Measurements from ENCODE around the gene GABRG3.
"Not testable (repeated sequence)": the region's sequence is repeated elsewhere in the genome, so short reads cannot be mapped to it uniquely, and the experiment has no call there.

Gene GABRG3

DNA sequence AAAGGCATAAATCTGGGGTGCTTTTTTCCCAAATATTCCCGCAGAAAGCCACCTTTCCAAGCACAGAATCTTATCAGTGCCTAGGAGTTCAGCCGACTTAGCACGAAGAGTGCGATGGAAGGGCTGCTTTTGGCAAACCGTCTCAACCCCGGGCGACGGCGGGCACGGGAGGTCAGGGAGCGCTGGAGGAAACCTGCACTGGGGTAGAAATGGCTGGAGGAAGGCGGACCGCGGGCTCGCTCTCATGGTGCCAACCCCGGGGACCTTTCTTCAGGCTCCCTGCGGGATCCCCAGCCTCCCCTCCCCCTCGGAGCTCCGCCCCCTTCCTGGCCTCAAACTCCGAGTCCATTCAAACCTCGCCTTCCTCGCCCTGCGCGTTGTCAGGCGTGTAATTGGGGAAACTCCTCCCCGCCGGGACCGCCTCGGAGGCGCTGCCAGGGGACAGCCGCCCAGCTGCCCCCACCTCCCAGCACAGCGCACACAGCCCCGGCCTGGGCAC lies at the start of gene GABRG3:
GABRG3 (plus strand) TSS at position 470 of the 499 bp plus-strand sequence.
- DNase-seq, result no peak

DNA sequence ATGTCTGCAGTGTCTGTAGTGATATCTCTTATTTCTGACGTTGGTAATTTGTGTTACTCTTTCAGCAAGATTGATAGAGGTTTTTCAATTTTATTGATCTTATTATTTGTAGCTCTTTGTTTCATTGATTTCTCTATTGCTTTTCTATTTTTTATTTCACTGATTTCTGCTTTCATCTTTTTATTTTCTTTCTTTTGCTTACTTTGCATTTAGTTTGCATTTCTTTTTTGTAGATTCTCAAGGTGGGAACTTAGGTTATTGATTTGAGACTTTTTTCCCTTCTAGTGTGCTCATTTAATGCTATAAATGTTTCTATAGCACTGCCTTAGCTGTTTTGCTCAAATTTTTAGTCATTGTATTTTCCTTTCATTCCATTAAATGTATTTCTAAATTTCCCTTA lies 49.5 kb upstream of the GABRG3 start:
- no peak for DNase-seq

DNA sequence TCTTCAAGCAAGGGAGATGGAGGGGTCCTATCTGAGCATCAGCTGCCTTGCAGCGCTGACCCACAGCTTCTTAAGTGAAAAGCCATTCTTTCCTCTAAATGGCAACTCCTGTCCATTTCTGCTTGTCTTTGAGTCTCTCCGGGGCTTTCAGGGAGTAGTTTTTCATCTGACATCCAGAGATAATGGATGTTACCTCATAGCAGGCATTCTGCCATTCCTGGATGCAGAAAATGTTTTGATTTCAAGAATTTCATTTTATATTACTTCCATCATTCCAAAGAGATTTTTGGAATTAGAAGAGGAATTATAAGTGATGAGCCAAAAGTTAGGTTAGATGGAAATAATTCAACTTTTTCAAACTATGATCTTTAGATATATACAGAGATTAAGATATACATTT lies 44.9 kb upstream of the GABRG3 start:
- no peak for DNase-seq

DNA sequence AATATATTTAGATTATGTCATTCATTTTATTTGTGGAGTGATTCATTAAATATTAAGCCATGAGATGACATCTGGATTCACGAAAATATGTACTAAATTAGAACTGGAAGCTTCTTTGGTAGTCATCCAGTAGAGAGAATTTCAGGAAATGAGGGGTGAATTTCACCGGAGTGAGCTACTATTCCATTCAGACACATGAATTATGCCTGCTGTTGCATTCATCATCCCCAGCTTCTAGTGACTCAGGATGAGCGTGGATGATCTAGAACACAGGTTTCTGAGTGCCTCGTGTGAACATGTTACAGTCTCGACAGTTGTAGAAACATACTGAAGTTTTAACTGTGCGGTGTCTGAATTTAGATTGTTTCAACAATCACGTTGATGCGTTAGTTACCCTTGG lies 42.9 kb upstream of the GABRG3 start:
- DNase-seq, result no peak

DNA sequence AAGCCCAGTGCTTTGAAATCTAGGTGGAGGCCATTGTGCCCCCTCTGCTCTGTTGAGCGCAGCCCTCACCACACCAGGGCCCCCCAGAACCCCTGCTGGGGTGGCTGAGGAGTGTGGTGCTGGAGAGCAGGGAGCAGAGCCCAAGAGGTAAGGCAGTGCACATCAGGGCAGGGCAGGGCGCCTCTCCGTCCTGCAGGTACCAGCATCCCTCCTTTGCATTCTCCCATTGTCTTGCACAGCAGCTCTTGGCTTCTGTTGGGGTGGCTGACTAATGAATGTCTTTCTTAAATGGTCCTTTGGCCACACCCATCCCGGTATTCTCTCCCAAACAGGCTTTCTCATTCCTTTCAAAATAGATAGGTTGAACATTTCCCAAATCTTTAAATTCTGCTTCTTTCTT lies 41.4 kb upstream of the GABRG3 start:
- DNase-seq, result no peak

DNA sequence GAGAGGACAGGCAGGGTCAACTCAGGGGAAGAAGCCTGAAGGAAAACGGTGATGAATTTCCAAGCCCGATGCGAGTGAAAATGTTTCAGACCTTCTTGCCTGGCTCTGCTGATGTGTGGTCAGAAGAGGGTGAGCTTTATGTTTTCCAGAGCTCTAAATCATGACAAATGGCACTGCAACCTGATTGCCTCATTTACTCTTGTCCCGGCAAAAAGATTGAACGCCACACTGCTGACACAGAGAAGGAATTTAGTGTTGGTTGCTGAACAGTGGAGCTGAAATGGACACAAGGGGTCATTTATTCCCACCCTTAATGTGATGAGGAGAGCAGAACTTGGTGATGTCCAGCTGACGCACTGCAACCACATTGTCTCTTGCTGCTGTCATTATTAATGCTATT lies 36.1 kb upstream of the GABRG3 start:
- DNase-seq, result no peak

DNA sequence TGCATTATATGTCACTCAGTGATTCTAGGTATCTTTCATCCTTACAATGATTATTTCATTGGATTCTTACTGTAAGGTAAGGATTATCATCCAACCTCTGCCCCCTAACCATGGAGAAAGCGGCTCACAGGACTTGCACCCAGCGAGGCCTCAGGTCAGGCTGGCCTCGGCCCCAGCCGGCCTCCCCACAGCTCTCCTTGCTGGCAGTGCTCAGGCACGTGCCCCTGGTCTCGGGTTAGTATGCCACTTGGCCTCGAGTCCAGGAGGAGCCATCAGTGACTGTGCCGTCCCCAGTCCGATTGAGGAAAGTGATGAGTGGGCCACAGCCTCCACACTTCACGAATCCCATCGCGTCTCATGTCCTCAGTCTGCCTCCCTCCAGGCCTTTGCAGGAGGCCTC lies 35.7 kb upstream of the GABRG3 start:
- DNase-seq, result no peak

DNA sequence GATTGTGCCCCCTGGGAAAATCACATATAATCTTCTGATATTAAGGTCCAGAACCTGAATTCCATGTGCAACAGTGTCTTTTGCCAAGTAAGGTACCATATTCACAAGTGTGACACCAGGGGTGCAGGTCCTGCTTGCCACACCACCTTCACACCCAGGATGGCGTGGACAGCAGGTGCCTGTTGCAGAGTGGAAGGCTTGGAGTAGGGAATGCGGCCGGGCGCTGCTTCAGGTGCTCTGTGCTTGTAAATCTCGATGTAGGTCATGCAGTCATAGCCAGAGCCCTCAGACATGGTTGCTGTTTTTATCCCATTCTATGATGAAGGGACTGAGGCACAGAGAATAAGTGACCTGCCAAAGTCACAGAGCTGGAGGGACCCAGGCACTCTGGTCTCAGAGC lies 34.5 kb upstream of the GABRG3 start:
- no peak for DNase-seq

DNA sequence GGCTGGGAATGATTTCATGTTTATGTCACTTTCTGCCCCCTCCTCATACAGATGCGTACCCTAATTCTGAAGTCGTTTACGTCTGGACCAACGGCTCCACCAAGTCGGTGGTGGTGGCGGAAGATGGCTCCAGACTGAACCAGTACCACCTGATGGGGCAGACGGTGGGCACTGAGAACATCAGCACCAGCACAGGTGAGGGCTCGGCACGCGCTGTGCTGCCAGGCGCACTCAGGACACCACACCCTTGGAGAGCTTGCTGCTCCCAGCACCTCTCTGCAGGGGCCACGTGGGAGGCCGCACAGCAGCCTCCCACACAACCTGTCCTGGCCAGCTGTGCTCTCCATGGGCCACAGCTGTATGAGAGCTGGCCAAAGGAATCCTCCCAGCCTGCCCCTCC lies 33.8 kb upstream of the GABRG3 start:
- DNase-seq, result no peak

DNA sequence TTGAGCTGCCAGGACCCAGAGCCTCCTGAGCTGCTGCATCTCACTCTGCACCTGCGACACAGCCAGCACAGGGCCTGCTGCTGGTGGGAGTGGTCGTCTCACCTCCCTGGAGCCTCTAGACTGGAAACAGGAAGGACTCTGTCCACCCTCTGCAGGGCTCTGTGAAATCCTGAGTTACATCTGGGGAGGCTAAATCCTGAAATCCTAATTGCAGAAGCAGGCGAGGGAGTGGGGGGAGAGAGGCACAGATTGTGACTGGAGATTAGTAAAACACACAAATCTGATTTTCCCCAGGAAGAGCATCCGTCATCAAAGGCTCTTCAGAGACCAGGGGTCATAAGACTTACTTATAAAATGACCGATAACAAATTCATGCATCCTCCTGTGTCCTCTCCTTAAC lies 31.6 kb upstream of the GABRG3 start:
- no peak for DNase-seq

DNA sequence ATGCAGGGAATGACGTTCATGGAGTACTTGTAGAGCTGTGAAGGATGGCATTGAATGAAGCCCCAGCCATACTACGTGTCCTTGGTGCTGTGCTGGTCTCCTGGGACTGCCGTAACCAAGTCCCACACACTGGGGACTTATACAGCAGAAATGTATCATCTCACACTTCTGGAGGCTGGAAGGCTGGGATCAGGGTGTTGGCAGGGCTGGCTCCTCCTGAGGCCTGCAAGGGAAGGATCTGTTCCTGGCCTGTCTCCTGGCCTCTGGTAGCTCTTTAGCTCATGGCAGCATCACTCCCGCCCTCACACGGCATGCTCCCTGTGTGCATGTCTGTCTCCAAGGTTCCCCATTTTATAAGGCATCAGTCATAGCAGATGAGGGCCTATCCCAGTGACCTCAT lies 29.5 kb upstream of the GABRG3 start:
- no peak for DNase-seq

DNA sequence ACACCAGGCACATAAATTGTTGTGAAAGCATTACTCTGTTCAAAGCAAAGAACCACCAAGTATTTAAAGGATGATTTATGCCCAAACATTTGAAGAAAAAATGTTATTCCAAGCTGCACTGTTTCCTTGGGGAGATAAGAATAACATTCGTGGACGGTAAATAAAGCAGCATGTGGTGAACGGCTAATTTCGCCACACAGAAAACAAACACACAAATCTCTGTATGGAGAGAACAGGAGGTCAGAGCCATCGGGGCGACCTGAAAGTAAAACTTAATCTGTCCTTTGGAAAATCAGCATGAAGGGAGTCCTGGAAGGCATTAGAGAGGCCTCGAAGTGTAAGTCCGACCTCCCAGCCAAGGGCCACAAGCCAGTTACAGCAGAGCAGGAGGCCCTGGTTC lies 27.1 kb upstream of the GABRG3 start:
- DNase-seq, result no peak

DNA sequence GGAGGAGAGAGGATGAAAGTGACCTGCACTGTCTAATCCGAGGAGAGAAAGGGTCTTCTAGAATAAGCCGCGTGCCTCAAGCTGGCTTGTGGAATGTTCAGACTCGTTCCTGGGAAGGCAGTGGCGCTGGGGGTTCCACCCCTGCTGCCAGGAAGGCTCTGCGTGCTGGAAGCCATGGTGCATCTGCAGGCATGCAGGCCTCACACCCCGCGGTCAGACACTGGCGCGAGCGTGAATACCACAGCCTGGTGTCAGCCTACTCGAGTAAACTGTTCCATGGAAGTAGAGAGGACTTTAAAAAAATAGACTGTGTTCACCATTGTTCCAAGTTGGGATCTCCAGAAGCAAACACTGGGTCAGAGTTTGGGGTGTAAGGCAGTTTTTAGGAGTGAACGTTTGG lies 25.9 kb upstream of the GABRG3 start:
- no peak for DNase-seq

DNA sequence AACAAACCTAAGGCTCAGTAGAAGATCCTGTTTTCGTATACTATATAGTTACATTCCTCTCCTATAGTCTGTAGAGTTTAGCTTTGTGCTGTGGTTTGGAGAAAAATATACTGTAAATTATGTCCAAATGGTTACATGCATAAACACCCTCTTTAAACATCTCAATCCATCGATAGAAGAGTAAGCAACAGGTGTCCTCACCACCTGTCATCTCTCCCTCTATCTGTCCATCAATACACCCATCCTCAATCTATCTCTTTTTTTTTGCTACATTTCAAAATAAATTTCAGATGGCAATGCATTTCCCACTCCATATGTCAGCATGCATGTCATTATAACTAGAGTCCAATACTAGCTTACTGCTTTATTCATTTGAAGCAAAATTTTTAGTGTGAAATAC lies 21.0 kb upstream of the GABRG3 start:
- DNase-seq, result no peak

DNA sequence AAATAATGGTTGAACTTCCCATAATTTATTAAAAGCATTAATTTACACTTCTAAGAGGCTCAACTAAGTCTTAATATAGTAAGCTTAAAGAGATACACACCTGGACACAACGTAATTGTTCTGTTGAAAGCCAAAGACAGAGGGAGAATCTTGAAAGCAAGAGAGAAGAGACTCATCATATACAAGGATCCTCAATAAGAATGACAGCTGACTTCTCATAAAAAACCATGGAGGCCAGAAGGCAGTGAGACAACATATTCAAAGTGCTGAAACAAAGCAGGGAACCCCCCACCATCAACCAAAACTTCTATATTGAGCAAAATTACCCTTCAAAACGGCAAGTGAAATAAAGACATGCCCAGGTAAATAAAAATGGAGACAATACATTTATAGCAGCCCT lies 16.6 kb upstream of the GABRG3 start:
- DNase-seq, result no peak

DNA sequence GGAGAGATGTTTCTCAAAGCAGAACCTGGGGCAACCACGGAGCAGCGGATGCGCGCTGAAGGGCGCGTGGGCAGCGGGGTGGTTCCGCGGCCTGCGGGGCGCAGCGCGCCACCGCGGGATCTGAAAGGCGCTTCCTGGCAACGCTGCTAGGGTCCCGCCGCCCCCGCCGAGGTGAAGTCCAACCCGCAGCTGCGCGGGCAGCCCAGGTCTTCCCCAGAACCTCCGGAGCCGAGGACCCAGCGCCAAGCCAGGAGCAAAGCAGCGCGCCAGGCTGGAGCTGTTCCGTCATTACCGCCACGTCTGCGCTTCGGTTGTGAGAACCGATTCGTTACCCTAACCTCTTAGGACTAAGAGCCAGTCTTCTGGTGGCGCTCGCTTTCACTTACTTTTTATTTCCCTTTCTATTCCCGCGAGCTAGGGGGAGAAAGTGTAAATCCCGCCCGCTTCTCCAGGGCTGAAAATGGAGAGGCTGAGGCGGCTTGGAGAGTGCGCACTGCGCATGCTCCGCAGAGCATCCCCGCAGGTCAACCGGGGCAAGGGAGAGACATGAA lies 3.2 kb upstream of the GABRG3 start:
- no peak for DNase-seq

DNA sequence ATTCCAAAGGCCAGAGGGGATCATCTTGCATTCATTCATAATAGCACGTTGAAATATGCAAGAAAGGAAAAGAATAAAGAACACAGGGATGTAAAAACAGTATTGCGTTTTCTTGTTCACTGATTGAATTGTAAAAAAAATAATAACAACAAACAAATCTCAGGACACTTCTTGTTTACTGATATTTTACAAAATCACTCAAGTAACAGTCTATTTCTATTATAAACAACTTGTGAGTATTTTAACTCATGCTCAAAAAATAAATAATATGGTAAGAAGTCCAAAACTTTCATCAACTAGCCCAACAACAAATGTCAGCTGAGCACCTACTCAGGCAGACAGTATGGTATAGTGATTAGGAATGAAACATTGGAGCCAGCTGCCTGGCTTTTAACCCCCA lies 2.2 kb upstream of the GABRG3 start:
- DNase-seq, result no peak

DNA sequence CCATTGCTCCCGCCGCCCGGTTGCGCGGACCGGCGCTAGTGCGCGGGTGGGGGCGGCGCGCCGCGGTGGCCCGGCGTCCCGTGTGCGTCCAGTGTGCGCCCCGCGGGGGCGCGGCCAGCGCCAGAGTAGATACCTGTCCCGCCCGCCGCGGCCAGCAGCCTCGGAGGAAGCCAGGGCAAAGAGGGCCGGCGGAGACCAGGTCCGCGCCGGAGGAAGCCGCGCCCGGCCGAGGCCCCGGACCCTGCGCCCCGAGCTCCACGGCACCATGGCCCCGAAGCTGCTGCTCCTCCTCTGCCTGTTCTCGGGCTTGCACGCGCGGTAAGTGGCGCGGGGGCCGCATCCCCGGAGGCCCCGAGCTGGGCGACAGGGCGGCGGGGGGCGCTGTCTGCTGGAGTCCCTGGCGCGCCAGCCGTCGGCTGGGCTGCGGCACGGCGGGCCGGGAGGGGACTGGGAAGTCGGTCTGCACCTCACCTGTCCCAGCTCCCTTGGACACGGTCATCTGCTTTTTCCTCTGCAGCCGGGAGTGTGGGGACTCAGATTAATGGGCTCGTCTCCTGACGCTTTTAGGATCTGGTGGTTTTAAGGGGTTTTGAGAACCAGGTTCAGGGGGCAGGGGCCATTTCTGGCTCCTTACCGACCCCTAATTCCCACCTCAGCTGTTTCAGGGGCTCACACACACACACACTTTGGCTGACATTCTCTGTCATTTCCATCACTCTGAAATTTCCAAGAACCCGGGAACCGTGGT lies 464 bp downstream of the GABRG3 start:
- DNase-seq, result no peak

DNA sequence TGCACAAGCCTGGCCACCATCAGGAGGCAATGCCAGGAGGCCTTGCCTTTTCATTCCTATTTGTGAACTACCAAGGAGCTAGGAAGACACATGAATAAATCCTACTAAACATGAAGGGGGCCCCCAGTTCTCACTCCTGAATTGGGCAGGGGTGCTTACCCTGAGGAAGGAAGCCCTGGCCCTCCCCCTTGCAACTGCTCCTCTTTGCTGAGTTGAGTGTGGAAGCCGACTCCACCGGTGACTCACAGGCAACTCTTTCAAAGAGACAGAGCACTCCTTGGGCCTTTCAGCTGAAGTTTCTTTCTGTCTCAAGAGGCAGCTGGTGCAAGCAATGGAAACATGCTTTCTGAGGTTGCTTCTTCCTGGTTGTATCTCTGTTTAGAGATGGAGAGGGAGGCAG lies 1.7 kb downstream of the GABRG3 start:
- DNase-seq, result no peak

DNA sequence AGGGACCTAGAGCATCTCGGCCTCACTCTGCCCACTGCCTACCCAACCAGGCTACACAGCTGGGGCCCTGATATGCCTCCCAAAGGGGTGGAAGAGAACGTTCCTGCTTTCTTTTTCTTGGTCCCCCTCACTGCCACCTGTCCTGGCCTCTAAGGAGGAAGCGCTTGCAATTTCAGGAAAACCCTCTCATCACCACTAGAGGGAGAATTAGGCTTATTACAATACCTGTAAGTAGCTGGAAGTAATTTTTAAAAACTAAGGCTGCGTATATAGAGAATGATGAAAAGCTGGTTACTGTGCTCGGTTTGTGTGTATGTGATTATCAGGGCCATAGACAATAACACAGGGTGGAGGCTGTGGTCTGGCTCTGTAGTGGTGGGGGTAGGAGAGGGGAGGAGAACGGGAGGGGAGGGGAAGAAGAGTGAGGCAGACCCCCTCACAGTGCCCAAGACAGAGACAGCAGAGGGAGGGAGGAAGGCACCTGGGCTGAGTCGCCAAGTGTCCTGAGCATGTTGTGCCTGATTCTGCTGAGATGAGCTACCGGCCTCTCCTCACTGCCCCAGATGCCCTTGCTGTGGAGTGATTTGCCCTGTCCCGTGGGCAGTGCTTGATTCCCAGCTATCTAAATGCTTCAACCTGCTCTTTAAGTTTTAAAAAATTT lies 3.3 kb downstream of the GABRG3 start:
- DNase-seq, result peak; percentile 25

DNA sequence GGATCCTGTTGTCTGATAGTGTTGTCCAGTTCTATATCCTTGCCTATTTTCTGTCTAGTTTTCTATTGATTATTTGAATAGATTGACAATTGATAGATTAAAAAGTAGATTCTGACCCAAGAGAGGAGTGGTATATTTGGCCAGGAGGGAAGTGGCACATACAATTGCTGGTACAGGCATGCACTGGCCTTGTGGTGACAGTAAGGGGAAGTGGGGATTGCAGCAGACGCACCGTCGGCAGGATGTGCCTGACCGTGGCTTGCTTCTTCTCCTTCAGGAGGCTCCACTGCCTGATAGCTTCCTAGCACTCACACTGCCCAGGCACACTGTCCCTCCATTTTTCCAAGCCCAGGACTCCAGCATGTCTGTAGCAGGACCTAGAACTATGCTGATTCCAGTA lies 10.5 kb downstream of the GABRG3 start:
- DNase-seq, result peak; percentile 67

DNA sequence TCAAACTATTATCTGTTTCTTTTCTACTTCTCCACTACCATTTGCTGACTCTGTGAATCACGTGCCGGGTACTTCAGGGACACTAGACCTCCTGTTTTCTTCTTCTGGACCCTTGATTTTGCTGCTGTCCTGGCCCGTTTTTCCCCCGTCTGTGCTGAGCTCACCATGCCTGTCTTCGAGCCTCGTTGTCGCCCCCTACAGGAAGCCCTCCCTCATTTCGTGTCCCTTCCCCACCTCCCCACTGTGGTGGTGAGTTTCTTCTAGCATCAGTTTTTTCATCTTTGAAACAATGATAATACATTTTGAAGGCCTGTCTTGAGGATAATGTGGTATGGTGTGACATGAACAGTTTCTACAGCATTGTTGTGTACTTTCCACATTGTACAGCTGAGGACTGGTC lies 12.8 kb downstream of the GABRG3 start:
- DNase-seq, result no peak

DNA sequence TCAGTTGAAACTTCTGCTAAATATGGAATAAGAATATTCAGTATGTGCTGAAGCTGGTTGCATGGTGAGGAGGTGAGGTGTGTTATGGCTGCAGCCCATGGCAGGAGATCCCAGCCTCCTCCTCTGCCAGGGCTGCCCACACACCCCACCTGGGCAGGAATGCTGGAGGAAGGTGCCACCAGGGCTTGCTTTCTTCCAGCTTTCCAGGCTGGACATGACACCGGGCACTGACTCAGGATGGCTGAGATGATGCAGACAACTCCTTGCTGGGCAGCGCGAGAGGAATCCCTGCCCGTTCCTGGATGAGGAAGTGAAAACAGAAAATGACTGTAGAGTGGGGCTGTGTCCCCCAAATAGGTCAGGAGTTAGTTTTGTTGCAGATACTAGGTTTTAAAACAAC lies 14.1 kb downstream of the GABRG3 start:
- DNase-seq, result no peak

DNA sequence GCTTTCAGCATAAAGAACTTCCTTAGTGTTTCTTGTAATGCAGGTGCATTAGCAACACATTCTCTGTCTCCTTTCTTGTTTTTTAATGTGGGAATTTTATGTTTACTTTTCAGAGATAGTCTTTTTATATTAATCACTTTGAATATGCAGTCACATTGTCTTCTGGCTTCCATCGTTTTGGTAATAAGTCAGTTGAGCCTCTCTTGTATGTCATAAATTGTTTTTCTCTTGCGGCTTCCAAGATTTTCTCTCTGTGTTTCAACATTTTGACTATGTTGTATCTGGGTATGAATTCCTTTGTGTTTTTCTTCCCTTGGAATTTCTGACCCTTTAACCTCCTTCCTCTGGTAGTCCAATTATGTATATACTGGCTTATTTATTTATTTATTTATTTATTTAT lies 25.3 kb downstream of the GABRG3 start:
- DNase-seq, result no peak

DNA sequence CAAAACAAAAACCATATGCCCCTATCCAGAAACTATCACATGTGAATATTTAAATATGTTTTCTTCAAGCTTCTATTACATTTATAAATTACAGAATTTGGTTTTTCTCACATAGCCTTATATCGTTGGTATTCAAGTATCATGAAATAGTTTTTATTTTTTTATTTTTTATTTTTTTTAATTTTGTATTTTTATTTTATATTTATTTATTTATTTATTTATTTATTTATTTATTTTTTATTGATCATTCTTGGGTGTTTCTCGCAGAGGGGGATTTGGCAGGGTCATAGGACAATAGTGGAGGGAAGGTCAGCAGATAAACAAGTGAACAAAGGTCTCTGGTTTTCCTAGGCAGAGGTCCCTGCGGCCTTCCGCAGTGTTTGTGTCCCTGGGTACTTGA lies 32.0 kb downstream of the GABRG3 start:
- not testable (repeated sequence) for DNase-seq

Data from MV-4-11 (cell line).